ENCODE measurements around the gene ITFG1.

DNA sequence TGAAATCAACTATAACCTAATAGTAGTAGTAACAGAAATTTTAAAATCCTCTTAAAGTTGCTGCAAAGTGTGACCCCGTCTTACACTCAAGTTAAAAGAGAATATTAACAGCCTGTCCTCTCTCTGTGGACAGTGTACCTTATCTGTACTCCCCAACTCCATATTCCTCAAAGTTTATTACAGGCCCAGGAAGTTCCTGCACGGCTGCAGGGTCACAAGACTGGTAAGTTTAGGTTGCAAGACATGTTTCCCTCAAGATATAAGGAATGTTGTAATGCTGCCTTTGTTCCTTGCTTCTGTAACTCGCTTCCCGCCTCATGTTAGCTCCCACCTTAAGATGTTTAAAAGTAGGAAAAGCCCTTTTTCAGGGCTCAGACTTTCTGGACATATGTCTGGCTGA, 72.2 kb downstream of the ITFG1 start:
- TF ChIP-seq POLR2A (IDR thresholded peaks at IDR 0.05): no peak
- TF ChIP-seq, protein P1, sequence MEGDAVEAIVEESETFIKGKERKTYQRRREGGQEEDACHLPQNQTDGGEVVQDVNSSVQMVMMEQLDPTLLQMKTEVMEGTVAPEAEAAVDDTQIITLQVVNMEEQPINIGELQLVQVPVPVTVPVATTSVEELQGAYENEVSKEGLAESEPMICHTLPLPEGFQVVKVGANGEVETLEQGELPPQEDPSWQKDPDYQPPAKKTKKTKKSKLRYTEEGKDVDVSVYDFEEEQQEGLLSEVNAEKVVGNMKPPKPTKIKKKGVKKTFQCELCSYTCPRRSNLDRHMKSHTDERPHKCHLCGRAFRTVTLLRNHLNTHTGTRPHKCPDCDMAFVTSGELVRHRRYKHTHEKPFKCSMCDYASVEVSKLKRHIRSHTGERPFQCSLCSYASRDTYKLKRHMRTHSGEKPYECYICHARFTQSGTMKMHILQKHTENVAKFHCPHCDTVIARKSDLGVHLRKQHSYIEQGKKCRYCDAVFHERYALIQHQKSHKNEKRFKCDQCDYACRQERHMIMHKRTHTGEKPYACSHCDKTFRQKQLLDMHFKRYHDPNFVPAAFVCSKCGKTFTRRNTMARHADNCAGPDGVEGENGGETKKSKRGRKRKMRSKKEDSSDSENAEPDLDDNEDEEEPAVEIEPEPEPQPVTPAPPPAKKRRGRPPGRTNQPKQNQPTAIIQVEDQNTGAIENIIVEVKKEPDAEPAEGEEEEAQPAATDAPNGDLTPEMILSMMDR (IDR thresholded peaks at IDR 0.05): no peak

Data from body of pancreas (tissue), 4 donors.